NCI-H146 treated with DMSO at 0.1 percent for 48 hours (cell line): ENCODE measurements around the gene TNN.

Experiments used
- DNase-seq: peaks from one replicate; lab custom pipeline; 2025; ENCODE audit not compliant: unreplicated experiment; lab: John Stamatoyannopoulos, UW

Gene TNN

DNA sequence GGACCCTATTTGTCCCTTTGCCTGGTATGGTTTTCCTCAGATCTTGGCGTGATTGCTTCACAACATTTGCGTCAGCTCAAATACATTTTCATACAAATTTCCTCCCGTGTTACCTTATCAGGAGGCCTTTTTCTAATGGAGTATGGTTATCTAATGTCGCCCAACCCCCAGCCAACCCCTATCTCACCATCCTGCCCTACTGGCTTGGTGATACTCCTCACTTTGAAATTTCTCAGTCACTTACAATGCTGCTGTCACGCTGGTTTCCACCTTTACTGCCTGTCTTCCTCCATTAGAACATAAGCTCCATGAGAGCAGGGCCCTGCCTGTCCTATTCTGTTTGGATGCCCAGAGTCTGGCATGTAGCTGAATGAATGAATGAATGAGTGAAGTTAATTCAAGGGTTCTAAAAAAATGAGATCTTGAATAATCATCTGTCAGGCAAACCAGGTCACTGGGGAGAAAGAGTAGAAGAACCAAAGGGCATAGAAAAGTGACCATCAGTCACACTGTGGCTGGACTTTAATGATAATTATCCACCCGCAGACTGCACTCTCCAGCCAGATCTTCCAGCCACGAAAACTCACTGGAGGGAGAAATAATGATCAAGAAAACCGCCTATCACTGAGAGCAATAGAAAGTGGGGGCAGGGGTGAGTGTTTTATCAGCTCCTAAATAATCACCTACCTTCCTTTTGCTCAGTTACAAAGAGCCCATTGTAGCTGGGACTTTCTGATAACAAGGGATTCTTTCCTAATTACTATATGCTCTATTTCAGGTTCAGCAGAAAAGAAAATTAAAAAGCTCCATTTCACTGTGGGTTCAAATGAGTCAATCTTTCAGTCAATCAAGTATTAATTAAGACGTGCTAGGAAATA, 103.6 kb downstream of the TNN start:
- DNase-seq: no peak

DNA sequence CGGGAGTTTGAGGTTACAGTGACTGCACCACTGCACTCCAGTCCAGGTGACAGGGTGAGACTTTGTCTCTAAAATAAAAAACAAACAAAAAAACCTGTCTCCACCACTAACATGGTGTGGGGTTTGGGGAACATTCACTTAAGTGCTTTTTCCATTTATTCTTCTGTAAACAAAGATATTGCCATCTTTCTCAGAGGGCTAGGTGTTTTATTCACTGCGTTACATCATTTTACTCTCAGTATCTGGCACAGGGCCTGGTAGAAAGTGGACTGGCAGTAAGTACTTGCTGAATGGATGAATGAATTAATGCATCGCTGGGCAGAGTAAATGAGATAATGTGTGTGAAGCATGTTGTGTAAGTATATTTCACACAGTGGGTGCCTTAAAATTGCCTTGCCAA, 104.9 kb downstream of the TNN start:
- DNase-seq: no peak

DNA sequence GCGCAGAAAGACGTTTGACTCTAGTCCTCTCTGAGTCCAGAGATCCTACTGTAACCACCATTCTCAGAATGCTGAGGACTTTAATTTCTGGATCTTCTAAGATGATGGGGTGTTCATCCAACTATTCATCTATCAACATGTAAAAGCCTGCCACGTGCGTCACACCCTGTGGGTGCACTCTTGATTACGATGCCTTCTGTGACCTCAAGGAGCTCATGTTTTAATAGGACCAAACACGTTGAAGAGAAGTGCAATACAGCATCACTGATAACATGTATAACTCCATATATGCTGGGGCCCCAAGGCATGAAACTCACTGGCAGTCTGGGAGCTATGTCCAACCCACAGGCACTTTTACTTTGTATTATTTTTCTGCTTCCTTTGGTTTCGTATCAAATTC, 105.9 kb downstream of the TNN start:
- no peak for DNase-seq

DNA sequence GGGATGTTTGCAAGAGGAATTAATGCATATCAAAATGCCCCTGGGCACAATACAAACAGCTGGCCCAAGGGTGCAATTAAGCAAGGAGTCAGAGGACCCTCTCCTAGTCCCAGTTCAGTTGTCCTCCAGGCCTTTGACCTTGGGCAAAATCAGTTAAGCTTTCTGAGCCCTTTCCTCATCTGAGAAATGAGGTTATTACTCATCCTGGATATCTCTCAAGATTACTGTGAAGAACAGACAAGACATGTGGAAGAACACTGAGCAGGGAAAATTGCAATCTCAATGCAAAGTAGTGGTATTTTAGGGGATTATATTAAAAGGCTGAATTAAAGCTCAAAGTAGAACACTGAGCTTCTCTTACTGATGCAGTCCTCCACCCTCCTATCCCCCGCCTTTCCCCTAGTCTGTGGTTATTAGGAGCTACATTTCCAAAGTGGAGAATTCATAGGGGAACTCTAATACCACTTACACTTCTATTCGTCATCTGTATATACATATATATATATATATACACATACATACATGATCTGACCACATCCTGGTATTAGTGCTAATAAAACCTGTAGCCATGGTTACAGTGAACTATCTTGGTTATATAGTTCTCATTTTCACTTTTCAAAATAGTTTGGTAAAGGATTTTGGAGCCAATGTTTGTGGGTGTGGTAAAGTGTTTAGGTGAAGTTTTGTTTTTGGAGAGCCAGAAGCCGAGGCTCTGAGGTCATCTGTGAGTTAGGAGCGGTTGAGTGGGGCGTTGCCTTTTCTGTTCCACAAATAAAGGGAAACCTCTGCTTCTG, 106.9 kb downstream of the TNN start:
- no peak for DNase-seq

DNA sequence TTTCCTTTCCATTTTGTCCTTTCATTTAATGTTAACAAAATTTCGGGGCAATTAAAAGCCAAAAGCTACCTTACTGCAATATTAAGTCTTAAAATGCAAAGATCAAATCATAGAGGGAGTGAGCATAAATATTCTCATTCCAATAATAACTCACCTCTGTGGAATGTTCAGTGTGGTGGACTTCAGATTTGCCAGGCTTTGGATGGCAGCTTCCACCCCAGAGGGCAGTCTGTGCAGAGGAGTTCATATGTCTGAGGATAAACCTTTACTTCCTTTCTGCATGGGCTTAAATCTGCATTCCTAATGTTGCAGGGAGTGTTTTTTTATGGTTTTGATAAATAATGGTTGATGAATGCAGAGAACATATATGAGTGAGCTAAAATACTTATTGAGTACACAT, 108.6 kb downstream of the TNN start:
- DNase-seq: no peak

DNA sequence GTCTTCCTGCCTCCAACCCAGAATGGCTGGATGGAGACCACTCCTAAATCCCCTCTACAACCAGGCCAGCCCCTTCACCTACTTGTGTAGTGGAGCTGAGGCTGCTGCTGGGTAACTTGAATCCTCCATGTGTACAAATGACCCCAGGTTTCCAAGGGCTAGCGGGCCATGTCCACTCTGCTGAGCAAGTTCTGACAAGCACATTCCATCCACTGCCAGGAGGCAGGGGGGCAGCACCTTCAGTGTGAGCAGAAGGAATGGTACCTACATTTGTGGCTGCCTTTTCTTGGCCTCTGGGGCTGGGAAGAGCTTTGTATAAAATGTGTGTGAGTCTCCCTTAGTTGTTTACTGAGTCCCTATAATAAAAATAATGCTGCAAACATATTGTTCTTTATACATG, 110.4 kb downstream of the TNN start:
- no peak for DNase-seq

DNA sequence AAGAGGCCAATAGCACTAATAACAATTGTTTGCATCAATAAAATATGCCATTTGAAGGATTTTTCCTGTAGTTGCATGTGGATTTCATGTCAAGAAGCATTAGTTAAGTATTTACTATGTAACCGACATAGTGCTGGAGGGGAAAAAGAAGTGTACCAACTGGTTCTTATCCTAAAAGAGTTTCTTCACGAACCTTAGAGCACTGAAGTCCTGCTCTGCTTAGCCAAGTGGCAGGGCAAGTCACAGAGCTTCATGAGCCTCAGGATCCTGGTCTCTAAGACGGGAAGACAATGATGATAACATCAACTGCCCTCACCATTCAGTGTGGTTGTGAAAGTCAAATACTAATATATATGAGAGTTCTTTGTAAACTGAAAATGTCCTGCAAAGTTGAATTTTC, 110.8 kb downstream of the TNN start:
- DNase-seq: no peak

DNA sequence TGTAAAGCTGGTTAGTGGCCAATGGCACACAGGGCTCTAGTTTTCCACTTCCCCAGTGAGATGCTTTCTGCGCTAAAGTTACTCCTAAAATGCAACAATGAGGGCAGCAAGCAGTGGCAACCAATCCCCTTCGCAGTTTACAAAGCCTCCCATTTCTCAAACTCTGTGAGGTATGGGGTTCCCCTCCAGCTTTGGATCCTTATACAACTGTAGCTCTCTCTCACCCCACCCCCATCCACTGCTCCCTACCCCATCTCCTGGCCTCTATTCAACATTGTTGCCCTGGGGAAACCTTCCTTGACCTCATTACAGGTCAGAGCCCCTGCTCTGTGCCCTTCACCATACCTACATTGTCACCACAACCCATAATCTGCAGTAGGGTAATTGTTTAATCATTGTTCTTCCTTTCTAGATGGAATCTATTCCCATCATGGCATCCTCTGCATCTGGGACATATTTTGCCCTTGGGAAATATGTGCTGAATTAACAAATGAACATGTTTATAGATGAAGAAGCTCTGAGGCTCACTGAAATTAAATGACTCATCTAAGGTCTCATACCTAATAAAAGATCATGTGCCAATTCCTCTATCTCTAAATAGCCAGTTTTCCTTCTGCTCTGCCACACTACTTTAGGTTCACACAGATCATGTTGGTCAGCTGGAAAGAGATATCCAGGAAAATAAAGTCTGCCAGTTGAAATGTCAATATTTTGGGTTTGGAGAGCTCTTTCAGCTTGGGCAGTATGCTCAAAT, 112.4 kb downstream of the TNN start:
- DNase-seq: no peak

DNA sequence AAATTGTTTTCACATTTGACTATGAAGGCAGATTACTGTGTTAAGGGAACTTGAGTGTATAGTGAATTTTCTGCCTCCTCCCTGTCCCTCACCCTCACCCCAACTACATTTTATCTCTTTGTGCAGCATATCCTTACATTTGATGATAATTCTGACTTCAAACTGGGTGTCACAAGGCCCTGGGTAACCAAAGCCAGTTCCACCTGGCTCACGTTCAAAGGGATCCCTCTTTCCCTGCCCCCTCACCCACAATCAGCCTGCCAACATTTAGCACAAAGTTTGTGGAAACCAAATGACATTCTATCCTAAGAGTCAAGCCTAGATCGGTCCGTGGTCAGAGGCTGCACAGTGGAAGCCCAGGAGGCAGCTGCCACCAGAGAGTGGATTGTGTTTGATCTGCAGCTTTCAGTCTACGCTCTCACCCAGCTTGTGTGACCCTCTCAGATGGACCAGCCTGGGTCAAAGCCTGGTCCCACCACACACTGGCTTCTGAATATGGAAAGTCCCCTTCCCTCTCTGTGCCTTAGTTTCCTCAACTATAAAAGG, 114.6 kb downstream of the TNN start:
- no peak for DNase-seq

DNA sequence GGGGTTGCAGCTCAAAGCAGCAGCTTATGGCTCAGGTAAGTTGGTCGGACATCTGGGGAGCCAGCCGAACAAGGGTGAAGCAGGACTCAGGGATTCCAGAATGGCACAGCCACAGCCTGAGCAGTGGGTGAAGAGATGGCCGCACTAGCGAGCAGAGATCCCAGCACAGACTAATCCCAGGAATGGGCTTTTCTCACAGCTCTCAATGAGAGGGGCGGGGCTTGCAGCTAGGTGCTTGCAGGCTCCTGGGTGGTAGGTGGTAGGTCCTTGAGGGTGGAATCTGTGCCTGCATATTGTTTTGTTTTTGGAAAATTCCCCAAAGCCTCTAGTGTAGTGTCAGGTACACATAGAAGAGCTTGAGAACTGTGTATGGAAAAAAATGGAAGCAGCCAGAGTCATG, 116.0 kb downstream of the TNN start:
- DNase-seq: no peak

DNA sequence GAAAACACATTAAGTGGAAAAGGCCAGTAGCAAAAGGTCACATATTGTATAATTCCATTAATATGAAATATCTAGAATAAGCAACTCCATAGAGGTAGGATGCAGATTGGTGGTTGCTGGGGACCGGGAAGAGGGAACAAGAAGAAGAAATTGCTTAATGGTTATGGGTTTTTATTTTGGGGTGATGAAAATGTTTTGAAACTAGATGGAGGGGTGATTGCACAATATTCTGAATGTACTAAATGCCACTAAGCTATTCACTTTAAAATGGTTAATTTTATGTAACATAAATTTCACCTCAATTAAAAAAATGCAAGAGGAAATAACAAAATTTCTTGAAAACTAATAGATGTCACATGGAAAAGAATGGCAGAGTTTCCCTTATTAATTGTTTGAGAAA, 118.3 kb downstream of the TNN start:
- DNase-seq: no peak

DNA sequence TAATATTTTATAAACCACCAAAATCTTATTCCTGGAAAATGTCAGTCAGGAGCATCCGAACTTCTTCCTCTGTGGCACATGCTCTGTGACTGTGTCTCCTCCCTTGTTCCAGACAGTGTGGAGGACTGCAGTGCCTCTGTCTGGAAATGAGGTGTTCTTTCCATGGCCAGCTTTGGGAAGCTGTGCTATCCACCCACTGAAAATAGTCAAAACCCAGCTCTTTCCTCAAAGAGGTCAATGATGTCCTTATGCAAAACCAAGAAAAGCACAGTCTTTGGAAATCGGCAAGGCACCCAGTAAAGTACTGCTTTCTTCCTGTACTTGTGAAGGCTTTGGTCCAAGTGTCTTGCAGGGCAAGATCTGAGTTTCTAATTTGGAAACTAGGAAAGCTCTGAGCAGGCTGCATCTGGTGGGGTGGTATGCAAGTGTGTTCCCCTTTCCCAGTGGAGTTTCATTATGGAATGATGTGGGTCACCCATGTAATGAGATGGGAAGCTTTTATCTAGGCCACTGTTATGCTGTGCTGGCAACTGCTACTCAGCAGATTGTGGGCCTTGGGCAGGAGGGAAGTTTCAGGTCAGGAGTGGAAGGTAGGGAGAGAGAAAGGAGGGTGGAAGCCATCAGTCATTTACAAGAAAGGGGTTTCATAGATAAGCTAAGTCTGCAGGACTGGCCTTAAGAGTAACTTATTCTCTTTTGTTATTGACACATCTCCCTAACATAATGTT, 119.0 kb downstream of the TNN start:
- DNase-seq: no peak

DNA sequence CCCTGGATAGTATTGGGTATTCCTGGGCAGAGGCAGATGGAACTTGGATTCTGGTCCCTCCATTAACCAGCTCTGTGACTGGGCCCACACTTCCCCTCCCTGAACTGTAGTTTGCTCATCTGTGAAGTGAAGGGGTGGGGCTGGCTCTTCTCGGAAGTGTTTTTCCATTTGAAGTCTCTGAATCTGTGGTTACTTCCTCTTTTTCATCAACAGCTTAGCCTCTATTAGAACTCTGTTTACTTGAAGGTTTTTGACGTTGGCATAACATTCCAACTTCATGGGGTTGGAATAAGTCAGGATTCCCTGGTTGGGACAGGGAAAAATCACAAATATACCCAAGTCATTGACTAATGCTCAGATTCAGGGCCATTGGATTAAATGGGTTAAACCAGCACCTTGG, 121.3 kb downstream of the TNN start:
- DNase-seq: no peak

DNA sequence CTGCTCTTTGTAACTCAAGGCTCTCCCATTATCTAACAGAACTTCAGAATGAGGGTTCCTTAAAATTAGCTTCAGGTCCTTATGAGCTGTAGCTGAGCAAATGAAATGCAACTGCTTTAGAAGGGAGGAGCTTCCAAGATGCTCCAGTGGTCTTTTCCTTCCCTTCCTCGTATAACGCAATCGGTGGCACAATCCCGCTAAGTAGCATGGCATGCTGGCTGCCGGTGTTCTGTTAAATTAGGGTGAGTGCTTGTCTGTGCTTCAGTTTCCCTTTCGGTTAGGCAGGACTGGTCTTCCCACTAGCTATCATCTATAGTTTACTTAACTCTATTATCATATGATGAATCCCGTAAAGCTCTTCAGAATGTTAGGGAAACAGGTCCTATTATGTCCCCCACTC, 124.0 kb downstream of the TNN start:
- no peak for DNase-seq

DNA sequence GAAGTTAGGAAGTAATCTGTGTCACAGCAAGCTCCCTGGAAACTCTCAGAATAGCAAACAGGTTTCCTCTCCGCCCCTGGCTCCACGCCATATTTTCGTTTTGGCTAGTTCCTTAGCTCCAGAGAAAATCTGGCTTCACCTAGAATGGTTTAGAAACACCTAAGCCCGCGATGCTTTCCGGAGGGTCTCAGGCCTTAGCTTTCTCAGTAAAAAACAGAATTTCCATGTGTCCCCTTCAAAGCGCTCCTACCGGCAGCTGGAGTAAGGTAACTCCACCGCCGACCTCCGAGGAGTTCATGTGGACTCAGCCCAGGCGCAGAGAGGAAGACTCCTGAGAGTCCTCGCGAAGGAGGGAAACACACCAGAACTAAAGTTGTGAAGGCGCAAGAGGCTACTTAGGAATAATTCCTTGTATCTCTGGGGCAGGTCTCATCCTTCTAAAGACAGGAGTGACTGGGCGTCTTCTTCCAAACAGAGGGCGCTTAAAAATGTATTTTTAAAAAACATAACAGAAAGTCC, 124.5 kb downstream of the TNN start:
- DNase-seq: no peak

DNA sequence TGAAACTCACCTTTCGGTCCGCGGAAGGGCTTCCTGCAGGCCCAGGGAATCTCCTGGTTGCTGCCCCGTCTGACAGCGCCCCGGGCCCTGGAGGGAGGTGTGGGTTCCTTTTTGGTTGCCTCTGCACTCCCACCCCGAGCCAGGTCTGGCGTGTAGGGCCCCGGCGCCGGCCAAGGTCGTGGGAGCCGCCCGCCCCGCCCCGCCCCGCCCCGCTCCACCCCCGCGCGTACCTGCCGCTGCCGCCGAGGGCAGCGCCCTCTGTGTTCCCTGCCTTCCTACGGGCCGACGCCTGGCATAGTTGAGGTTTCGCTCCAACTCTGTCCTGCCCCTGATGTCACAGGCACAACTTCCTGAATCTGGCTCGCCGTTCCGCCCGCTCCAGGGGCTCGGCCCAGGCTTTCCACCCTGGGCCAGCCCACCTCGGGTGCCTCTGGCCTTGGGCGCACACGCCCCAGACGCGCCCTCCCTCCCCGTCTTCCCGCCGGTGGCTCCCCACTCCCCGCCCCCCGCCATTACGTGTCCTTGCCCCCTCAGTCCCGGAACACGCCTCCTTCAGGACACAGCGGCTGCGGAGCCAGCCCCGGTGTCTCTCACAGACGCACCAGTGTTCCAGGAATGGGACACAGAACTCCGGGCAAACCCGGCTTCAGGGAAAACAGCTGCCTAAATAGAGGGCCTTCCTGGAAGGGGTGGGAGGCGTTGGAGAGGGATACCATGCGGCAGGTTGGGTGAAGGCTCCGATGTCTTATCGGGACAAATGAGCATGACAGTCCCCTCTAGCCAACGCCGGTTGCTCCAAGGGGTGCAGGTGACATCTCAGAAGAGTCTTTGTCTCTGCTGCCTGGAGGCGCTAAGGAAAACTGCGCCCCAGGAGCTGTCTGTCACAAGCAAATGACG, 125.2 kb downstream of the TNN start, which contains the start of gene KIAA0040:
Gene KIAA0040 (minus strand): TSS at position 147 of the 897 bp plus-strand sequence. CDS start 31,763 bp downstream, outside the sequence.
- DNase-seq: no peak

DNA sequence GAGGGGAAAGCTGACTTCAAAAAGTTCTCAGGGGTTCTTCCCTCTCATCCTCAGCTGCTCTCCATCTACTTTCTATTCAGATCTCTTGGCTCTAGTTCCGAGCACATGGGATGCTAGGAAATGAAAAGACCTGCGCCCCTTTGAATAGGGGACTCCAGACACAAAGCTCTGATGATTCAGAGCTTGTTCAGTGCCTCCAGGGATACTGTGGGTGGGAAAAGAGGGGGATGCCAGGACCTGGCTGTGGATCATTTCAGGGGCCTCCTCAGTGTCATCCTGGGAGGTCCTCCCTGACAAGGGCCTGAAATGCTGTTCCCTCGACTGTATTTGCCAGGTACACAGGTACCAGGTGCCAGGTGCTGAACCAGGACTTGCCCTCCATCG, 125.9 kb downstream of the TNN start:
- DNase-seq: no peak

DNA sequence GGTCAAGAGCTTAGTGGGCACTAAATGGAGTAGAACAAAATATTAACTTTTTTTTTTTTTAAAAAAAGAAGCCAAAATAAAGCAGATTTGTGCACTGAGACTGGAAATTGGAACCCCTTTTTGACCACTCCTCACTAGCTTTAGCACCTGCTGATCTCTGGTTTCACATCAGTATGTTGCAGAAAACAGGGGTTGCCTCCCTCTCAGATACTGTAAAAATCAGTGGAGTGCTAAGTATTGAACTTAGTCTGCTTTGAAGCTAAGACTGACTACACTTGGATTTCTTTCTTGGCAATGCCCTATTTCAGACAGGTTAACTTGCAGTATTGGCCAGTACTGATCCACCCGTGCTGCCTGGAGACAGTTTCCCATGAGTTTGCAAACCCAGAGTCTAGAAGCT, 127.6 kb downstream of the TNN start:
- DNase-seq: no peak

DNA sequence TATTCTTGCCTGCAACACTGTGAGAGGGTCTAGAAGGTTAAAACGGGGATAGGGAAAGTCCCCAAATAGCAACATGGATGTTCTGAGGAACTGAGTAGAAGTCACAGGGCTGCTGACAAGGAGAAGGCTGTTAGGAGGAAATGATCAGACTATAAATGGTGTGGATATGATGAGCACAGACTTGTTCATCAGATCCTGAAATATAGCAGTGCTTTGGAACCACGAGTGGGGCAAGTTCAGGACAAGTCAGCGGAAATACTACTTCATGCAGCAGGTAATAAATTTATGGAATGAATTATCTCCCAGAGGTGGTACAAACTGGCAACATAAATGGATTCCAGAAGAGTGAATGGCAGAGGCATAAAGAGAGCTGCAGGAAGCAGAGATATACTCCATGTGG, 128.2 kb downstream of the TNN start:
- DNase-seq: no peak
